HepG2 (cell line): ENCODE measurements around the gene TMEM190. TPM values are rescaled to one million over a fixed set of nuclear protein-coding genes. Genes with fewer than 3 reads are reported as not detected.

Source experiments
- CSRNP1 ChIP-seq: sonication (generic); formaldehyde crosslinking; IDR thresholded peaks from 2 replicates; pipeline ENCODE4 v1.8.1; 2023; ENCODE audit warnings: mild to moderate bottlenecking, missing genetic modification reagents
- GPN1 ChIP-seq: sonication (generic); formaldehyde crosslinking; IDR thresholded peaks from 2 replicates; pipeline ENCODE4 v1.5.1; 2020; ENCODE audit warnings: missing genetic modification reagents, borderline replicate concordance
- GZF1 ChIP-seq: sonication (generic); formaldehyde crosslinking; IDR thresholded peaks from 2 replicates; pipeline ENCODE4 v1.5.1; 2020; ENCODE audit warnings: mild to moderate bottlenecking, missing genetic modification reagents
- HCFC1 ChIP-seq: fragments of 150-350 bp; IDR thresholded peaks from 2 replicates; pipeline ENCODE4 v1.6.1; 2014; ENCODE audit warnings: low read depth, low read length
- HDAC1 ChIP-seq: sonication (generic); formaldehyde crosslinking; IDR thresholded peaks from 2 replicates; pipeline ENCODE4 v1.5.1; 2020; ENCODE audit warnings: mild to moderate bottlenecking, missing genetic modification reagents
- HOXA7 ChIP-seq: sonication (generic); formaldehyde crosslinking; IDR thresholded peaks from 2 replicates; pipeline ENCODE4 v1.8.1; 2022; ENCODE audit warnings: mild to moderate bottlenecking, missing genetic modification reagents, moderate library complexity
- LCORL ChIP-seq, 2 experiments: fragments of 450-650 bp in 1 of 2; sonication (generic) in 1 of 2; formaldehyde crosslinking in 1 of 2; IDR thresholded peaks; 2 replicates each; pipeline versions ENCODE4 v1.5.0 to v1.6.1; 2017 to 2020; ENCODE audit warnings: antibody characterized with exemption in 1 of 2, missing genetic modification reagents in 1 of 2
- MEIS1 ChIP-seq: sonication (generic); formaldehyde crosslinking; IDR thresholded peaks from 2 replicates; pipeline ENCODE4 v1.9.0; 2021; ENCODE audit warnings: mild to moderate bottlenecking, missing genetic modification reagents, moderate library complexity, borderline replicate concordance
- NFKB2 ChIP-seq: sonication (generic); formaldehyde crosslinking; IDR thresholded peaks from 2 replicates; pipeline ENCODE4 v1.4.0; 2020; ENCODE audit warnings: missing genetic modification reagents, borderline replicate concordance
- PAWR ChIP-seq: sonication (generic); formaldehyde crosslinking; IDR thresholded peaks from 2 replicates; pipeline ENCODE4 v1.4.0; 2020; ENCODE audit warnings: missing genetic modification reagents, mild to moderate bottlenecking, borderline replicate concordance
- PHF5A ChIP-seq: IDR thresholded peaks from one replicate; pipeline ENCODE4 v1.6.1; 2018; ENCODE audit warnings: low read depth, missing genetic modification reagents; ENCODE audit not compliant: unreplicated experiment
- PITX1 ChIP-seq: sonication (generic); formaldehyde crosslinking; IDR thresholded peaks from 2 replicates; pipeline ENCODE4 v1.5.1; 2020; ENCODE audit warnings: mild to moderate bottlenecking, missing genetic modification reagents
- SCMH1 ChIP-seq: sonication (generic); formaldehyde crosslinking; IDR thresholded peaks from 2 replicates; pipeline ENCODE4 v1.9.0; 2021; ENCODE audit warnings: missing genetic modification reagents, mild to moderate bottlenecking, borderline replicate concordance
- STAG1 ChIP-seq: sonication (generic); formaldehyde crosslinking; IDR thresholded peaks from 2 replicates; pipeline ENCODE4 v1.4.0; 2020; ENCODE audit warnings: missing genetic modification reagents
- TBP ChIP-seq: sonication (generic); formaldehyde crosslinking; IDR thresholded peaks from 2 replicates; pipeline ENCODE4 v1.5.0; 2020; ENCODE audit warnings: missing genetic modification reagents
- TBX3 ChIP-seq: fragments of 450-650 bp; IDR thresholded peaks from 2 replicates; pipeline ENCODE4 v1.6.1; 2017; ENCODE audit warnings: antibody characterized with exemption, mild to moderate bottlenecking, inconsistent platforms, borderline replicate concordance
- THAP7 ChIP-seq: sonication (generic); formaldehyde crosslinking; IDR thresholded peaks from 2 replicates; pipeline ENCODE4 v1.8.1; 2023; ENCODE audit warnings: mild to moderate bottlenecking, missing genetic modification reagents
- YEATS4 ChIP-seq: sonication (generic); formaldehyde crosslinking; IDR thresholded peaks from 2 replicates; pipeline ENCODE4 v1.4.0; 2020; ENCODE audit warnings: missing genetic modification reagents, borderline replicate concordance
- ZBTB34 ChIP-seq: sonication (generic); formaldehyde crosslinking; IDR thresholded peaks from 2 replicates; pipeline ENCODE4 v1.8.0; 2022; ENCODE audit warnings: mild to moderate bottlenecking, missing genetic modification reagents
- ZBTB38 ChIP-seq: sonication (generic); formaldehyde crosslinking; IDR thresholded peaks from 2 replicates; pipeline ENCODE4 v1.5.1; 2020; ENCODE audit warnings: mild to moderate bottlenecking, missing genetic modification reagents
- ZMAT5 ChIP-seq: sonication (generic); formaldehyde crosslinking; IDR thresholded peaks from 2 replicates; pipeline ENCODE4 v1.5.0; 2020; ENCODE audit warnings: mild to moderate bottlenecking, low read depth, missing genetic modification reagents, borderline replicate concordance
- ZNF235 ChIP-seq: sonication (generic); formaldehyde crosslinking; IDR thresholded peaks from 2 replicates; pipeline ENCODE4 v1.8.1; 2023; ENCODE audit warnings: mild to moderate bottlenecking, missing genetic modification reagents, borderline replicate concordance
- ZNF33A ChIP-seq: sonication (generic); formaldehyde crosslinking; IDR thresholded peaks from 2 replicates; pipeline ENCODE4 v1.5.1; 2020; ENCODE audit warnings: missing genetic modification reagents, mild to moderate bottlenecking, moderate library complexity, borderline replicate concordance
- ZNF441 ChIP-seq: sonication (generic); formaldehyde crosslinking; IDR thresholded peaks from 2 replicates; pipeline ENCODE4 v1.7.0; 2021; ENCODE audit warnings: missing genetic modification reagents, borderline replicate concordance
- ZNF564 ChIP-seq: sonication (generic); formaldehyde crosslinking; IDR thresholded peaks from 2 replicates; pipeline ENCODE4 v1.8.1; 2023; ENCODE audit warnings: mild to moderate bottlenecking, missing genetic modification reagents
- ZNF616 ChIP-seq: sonication (generic); formaldehyde crosslinking; IDR thresholded peaks from 2 replicates; pipeline ENCODE4 v1.5.0; 2020; ENCODE audit warnings: low read depth, mild to moderate bottlenecking, missing genetic modification reagents
- ZNF75D ChIP-seq: sonication (generic); formaldehyde crosslinking; IDR thresholded peaks from 2 replicates; pipeline ENCODE4 v1.8.1; 2023; ENCODE audit warnings: missing genetic modification reagents, mild to moderate bottlenecking, borderline replicate concordance
- polyA plus RNA-seq, 8 experiments: library from polyadenylated mRNA; depleted of rRNA in 3 of 8; stranded (reverse) in 7 of 8; unstranded in 1 of 8; fragments of >200 nt; fragmentation: Illumina TruSeq in 4 of 8; extraction: Trizol in 4 of 8; gene quantifications; 2 replicates each; pipeline versions ENCODE4 v1.2.1 to v1.2.3, GENCODE V29; 2011 to 2016; ENCODE audit warnings: low read depth in 4 of 8, missing spikeins in 1 of 8, mixed read lengths in 1 of 8; ENCODE audit not compliant: insufficient read depth in 1 of 8
- total RNA-seq, 5 experiments: library from RNA; depleted of rRNA; stranded (reverse); fragments of >200 nt; fragmentation: Illumina TruSeq; extraction: Trizol; gene quantifications; 2 replicates each; pipeline ENCODE4 v1.2.3, GENCODE V29; 2016; ENCODE audit warnings: low read depth in 1 of 5

Gene TMEM190
- total and polyA plus RNA-seq, 2 of the 13 experiments (the other 11 are each of a cell fraction or from before 2014, with no cell fraction given): 0.35 to 0.83 TPM

GRCh38 chr19:55339105-55339888 lies 37.3 kb upstream of the TMEM190 start, which contains the start of gene KMT5C (continued):
- 0 out of 2 replicates have a peak, but pooled peaks have one; percentile 31 for TF ChIP-seq CSRNP1 (CRISPR knock-in tag)
- TF ChIP-seq MEIS1 (CRISPR knock-in tag): peak; percentile 82; the same call in 1 of the 2 replicates
- no peak for TF ChIP-seq GZF1 (CRISPR knock-in tag)
- peak; percentile 73; the same call in 1 of the 2 replicates for TF ChIP-seq TBX3
- TF ChIP-seq SCMH1 (CRISPR knock-in tag): no peak
- no peak for TF ChIP-seq THAP7
- TF ChIP-seq ZNF441 (CRISPR knock-in tag): no peak
- TF ChIP-seq ZNF564 (CRISPR knock-in tag): no peak
- TF ChIP-seq LCORL (IDR thresholded peaks at IDR 0.05): no peak
- peak; percentile 68 for TF ChIP-seq LCORL (CRISPR knock-in tag; IDR thresholded peaks at IDR 0.05)
- TF ChIP-seq HCFC1: no peak
- no peak for TF ChIP-seq YEATS4
- TF ChIP-seq STAG1 (CRISPR knock-in tag): no peak
- no peak for TF ChIP-seq ZNF33A (CRISPR knock-in tag)
- no peak for TF ChIP-seq HOXA7 (CRISPR knock-in tag)
- no peak for TF ChIP-seq ZBTB34 (CRISPR knock-in tag)
- peak; percentile 23 for TF ChIP-seq PHF5A (CRISPR knock-in tag)
- TF ChIP-seq TBP (CRISPR knock-in tag): no peak
- TF ChIP-seq ZNF235: no peak
- peak; percentile 66 for TF ChIP-seq PITX1 (CRISPR knock-in tag)
- no peak for TF ChIP-seq GPN1 (CRISPR knock-in tag)
- no peak for TF ChIP-seq ZNF616 (CRISPR knock-in tag)
- no peak for TF ChIP-seq PAWR
- TF ChIP-seq NFKB2 (CRISPR knock-in tag): no peak
- TF ChIP-seq ZNF75D (CRISPR knock-in tag): no peak
- no peak; the same call in 1 of the 2 replicates for TF ChIP-seq HDAC1 (CRISPR knock-in tag)
- TF ChIP-seq ZBTB38: no peak
- no peak for TF ChIP-seq ZMAT5 (CRISPR knock-in tag)
